K562 (cell line): Measurements from ENCODE around the gene RNF44. TPM values are rescaled to one million over a fixed set of nuclear protein-coding genes. Genes with fewer than 3 reads are reported as not detected.

Source experiments
- ARID2 ChIP-seq: fragments of 450-650 bp; IDR thresholded peaks from 2 replicates; pipeline ENCODE4 v1.6.1; 2017; ENCODE audit warnings: antibody characterized with exemption, mild to moderate bottlenecking
- BCL6 ChIP-seq: fragments of 250-450 bp; sonication (Bioruptor Pico); IDR thresholded peaks from 2 replicates; pipeline ENCODE4 v1.4.0; 2020
- BRF1 ChIP-seq: IDR thresholded peaks from 3 replicates; pipeline ENCODE4 v1.6.1; 2011; ENCODE audit warnings: borderline replicate concordance, mild to moderate bottlenecking; ENCODE audit not compliant: insufficient read length; ENCODE audit errors: extremely low read depth
- CC2D1A ChIP-seq: fragments of 450-650 bp; IDR thresholded peaks from 2 replicates; pipeline ENCODE4 v1.6.1; 2017; ENCODE audit warnings: mild to moderate bottlenecking
- CTCFL ChIP-seq: IDR thresholded peaks from 2 replicates; pipeline ENCODE4 v1.6.1; 2011; ENCODE audit warnings: borderline replicate concordance, low read depth, mild to moderate bottlenecking, moderate library complexity, low read length; ENCODE audit not compliant: insufficient read depth, poor library complexity, severe bottlenecking
- GABPA ChIP-seq: fragments of 200-800 bp; sonication (Bioruptor generic); conservative IDR thresholded peaks from 2 replicates; pipeline ENCODE4 v1.6.1; 2016; ENCODE audit warnings: low read depth, missing genetic modification characterization, missing compliant biosample characterization
- GABPB1 ChIP-seq: sonication (generic); formaldehyde crosslinking; IDR thresholded peaks from 2 replicates; pipeline ENCODE4 v1.8.0; 2022; ENCODE audit warnings: mild to moderate bottlenecking, missing genetic modification reagents
- HNRNPL ChIP-seq: fragments of 200-400 bp; formaldehyde crosslinking; IDR thresholded peaks from 2 replicates; pipeline ENCODE4 v1.6.1; 2017; ENCODE audit warnings: low read depth, mild to moderate bottlenecking, low read length
- IFI16 ChIP-seq: fragments of 250-450 bp; sonication (Bioruptor Pico); IDR thresholded peaks from 2 replicates; pipeline ENCODE4 v2.1.2; 2022; ENCODE audit warnings: mild to moderate bottlenecking, inconsistent platforms
- POLR2H ChIP-seq: IDR thresholded peaks from 2 replicates; pipeline ENCODE4 v1.6.1; 2016; ENCODE audit warnings: missing genetic modification characterization, low read depth, mild to moderate bottlenecking, control low read depth, missing compliant biosample characterization, moderate library complexity
- RFX7 ChIP-seq: fragments of 250-450 bp; sonication (Bioruptor Pico); IDR thresholded peaks from 2 replicates; pipeline ENCODE4 v1.5.1; 2021; ENCODE audit warnings: mild to moderate bottlenecking
- SETDB1 ChIP-seq: IDR thresholded peaks from one replicate; pipeline ENCODE4 v1.6.1; 2012; ENCODE audit warnings: low read length, control low read depth, inconsistent platforms
- SMAD3 ChIP-seq: fragments of 450-650 bp; formaldehyde crosslinking; conservative IDR thresholded peaks from 2 replicates; pipeline ENCODE4 v1.4.0; 2020; ENCODE audit warnings: mild to moderate bottlenecking
- STAT5B ChIP-seq: fragments of 250-450 bp; sonication (Bioruptor Pico); IDR thresholded peaks from 2 replicates; pipeline ENCODE4 v1.8.0; 2021; ENCODE audit warnings: mild to moderate bottlenecking, inconsistent platforms
- TBP ChIP-seq: optimal IDR thresholded peaks from 2 replicates; pipeline ENCODE3; 2011; ENCODE audit warnings: low read depth, low read length, improper control_type of control experiment
- THAP7 ChIP-seq: fragments of 250-450 bp; sonication (Bioruptor Pico); IDR thresholded peaks from 2 replicates; pipeline ENCODE4 v1.5.0; 2021
- TRIM28 ChIP-seq: fragments of 450-650 bp; IDR thresholded peaks from 2 replicates; pipeline ENCODE4 v1.6.1; 2017
- TSHZ1 ChIP-seq: fragments of 250-450 bp; sonication (Bioruptor Pico); IDR thresholded peaks from 2 replicates; pipeline ENCODE4 v1.4.0; 2020; ENCODE audit warnings: mild to moderate bottlenecking, moderate library complexity
- WHSC1 ChIP-seq: IDR thresholded peaks from one replicate; pipeline ENCODE4 v1.6.1; 2012; ENCODE audit warnings: low read length, control low read depth, inconsistent platforms
- ZNF274 ChIP-seq: IDR thresholded peaks from 2 replicates; pipeline ENCODE4 v1.6.1; 2011; ENCODE audit warnings: low read depth, mild to moderate bottlenecking, low read length, moderate library complexity, borderline replicate concordance
- ZNF778 ChIP-seq: fragments of 450-650 bp; formaldehyde crosslinking; IDR thresholded peaks from 2 replicates; pipeline ENCODE4 v1.4.0; 2020; ENCODE audit warnings: mild to moderate bottlenecking, moderate library complexity
- polyA plus RNA-seq, 8 experiments: library from polyadenylated mRNA; depleted of rRNA in 4 of 8; stranded (reverse) in 5 of 8; unstranded in 3 of 8; fragments of >200 nt; fragmentation: Nextera tagmentation in 2 of 8; fragmentation: Illumina TruSeq in 1 of 8; extraction: Ambion mirVana in 2 of 8; extraction: Trizol in 1 of 8; gene quantifications; 2 replicates each; pipeline versions ENCODE4 v1.2.1 to v1.2.3, GENCODE V29; 2011 to 2014; ENCODE audit warnings: inconsistent platforms in 1 of 8, missing spikeins in 1 of 8
- total RNA-seq, 7 experiments: library from RNA; depleted of rRNA in 6 of 7; stranded (reverse); fragments of >200 nt in 6 of 7; fragmentation: Illumina TruSeq in 2 of 7; extraction: Trizol in 2 of 7; gene quantifications; 2 replicates each; pipeline versions ENCODE4 v1.2.1 to v1.2.3, GENCODE V29; 2011 to 2021; ENCODE audit warnings: low replicate concordance in 1 of 7
- TF ChIP-seq, protein P1 (sequence below), 2 experiments: fragments of 200-800 bp in 1 of 2; sonication (Bioruptor generic) in 1 of 2; sonication (generic) in 1 of 2; formaldehyde crosslinking in 1 of 2; IDR thresholded peaks in 1 of 2; conservative IDR thresholded peaks in 1 of 2; 2 replicates each; pipeline versions ENCODE4 v1.5.0 to v1.6.1; 2016 to 2020; ENCODE audit warnings: missing compliant biosample characterization in 1 of 2, missing genetic modification characterization in 1 of 2, missing genetic modification reagents in 1 of 2

Gene RNF44
- total and polyA plus RNA-seq, 9 of the 15 experiments (the other 6 are each of a cell fraction or from before 2014, with no cell fraction given): 1.6 to 82.6 (median 7.4) TPM

DNA sequence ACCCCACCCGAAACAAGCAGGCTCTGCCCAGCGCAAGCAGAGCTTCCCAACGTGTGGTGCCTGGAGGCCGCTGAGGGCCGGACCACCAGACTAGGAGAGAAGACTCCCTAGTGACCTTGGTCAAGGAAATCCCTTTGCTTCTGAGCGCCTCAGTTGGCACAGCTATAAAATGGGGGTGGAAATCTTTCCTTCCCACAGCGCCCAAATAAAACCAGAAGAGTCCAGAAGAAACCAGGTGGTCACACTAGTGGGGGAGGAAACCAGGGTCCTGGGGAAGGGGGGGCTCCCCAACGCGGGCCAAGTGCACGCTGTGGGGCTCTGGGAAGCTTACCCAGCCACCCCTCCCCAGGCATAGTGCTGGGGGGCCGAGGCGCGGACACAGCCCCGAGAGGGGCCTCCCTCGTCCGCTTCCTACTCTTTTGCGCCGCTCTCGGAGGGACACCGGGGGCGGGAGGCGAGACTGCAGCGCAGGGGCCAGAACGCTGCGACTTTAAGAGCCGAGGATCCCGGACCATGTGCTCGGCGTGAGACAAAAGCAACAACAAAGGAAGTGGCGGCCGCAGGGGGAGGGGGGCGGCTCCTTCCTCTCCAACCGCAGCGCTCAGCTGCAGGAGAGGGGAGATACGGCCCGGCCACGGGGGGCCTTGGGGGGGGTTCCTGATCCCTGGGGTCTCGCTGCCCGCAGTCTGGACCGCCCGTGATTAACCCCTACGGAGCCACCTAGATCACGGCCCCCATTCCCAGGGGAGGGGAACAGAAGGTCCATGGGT, 885 bp downstream of the RNF44 start (continued):
- TF ChIP-seq CTCFL (no peak), TBP (peak; percentile 58), SMAD3 (CRISPR knock-in tag) (no peak), TRIM28 (no peak), WHSC1 (no peak), BCL6 (CRISPR knock-in tag) (no peak), ARID2 (no peak), TSHZ1 (no peak), ZNF274 (no peak), POLR2H (tag) (no peak), RFX7 (CRISPR knock-in tag) (no peak), THAP7 (CRISPR knock-in tag) (no peak), BRF1 (no peak), ZNF778 (CRISPR knock-in tag) (no peak), SETDB1 (no peak), CC2D1A (no peak), HNRNPL (no peak), GABPA (tag) (no peak), GABPB1 (CRISPR knock-in tag) (no peak), IFI16 (no peak), STAT5B (CRISPR knock-in tag) (no peak)
- TF ChIP-seq, protein P1, sequence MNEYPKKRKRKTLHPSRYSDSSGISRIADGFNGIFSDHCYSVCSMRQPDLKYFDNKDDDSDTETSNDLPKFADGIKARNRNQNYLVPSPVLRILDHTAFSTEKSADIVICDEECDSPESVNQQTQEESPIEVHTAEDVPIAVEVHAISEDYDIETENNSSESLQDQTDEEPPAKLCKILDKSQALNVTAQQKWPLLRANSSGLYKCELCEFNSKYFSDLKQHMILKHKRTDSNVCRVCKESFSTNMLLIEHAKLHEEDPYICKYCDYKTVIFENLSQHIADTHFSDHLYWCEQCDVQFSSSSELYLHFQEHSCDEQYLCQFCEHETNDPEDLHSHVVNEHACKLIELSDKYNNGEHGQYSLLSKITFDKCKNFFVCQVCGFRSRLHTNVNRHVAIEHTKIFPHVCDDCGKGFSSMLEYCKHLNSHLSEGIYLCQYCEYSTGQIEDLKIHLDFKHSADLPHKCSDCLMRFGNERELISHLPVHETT (CRISPR knock-in tag; conservative IDR thresholded peaks at IDR 0.05 in 1 of 2, IDR thresholded peaks at IDR 0.05 in 1 of 2): no peak
